ENCODE results near the gene CCDC92. TPM values are rescaled to one million over a fixed set of nuclear protein-coding genes. Genes with fewer than 3 reads are reported as not detected.

Gene CCDC92
- total RNA-seq, 5 donors from 2014 or later (not counting 1 experiment from before 2014, with no cell fraction given): 22.1 to 44.9 (median 38.7) TPM

GRCh38 chr12:123892180-123892559 lies 80.5 kb downstream of the CCDC92 start:
- Histone ChIP-seq H3K4me3 (ENCODE audit: control insufficient read depth in 1 of 2, extremely low read depth in 1 of 2, low read length in 1 of 2) (no peak overlapping the region), H3K4me1 (ENCODE audit: control insufficient read depth in 1 of 2, extremely low read depth in 1 of 2, insufficient read depth in 2 of 2, low read length in 2 of 2) (no peaks in the 10 kb centered on the region), H3K9me3 (no peaks in the 10 kb centered on the region), H3K36me3 (ENCODE audit: control insufficient read depth in 2 of 2, extremely low read depth in 1 of 2, insufficient read depth in 1 of 2, low read length in 1 of 2) (no peaks in the 10 kb centered on the region), H3K27me3 (replicated peaks in 1 of 2; ENCODE audit: control insufficient read depth in 2 of 2, extremely low read depth in 1 of 2, insufficient read depth in 2 of 2, low read length in 1 of 2) (peaks cover 0 to 41% of the 10 kb centered on the region in 2 experiments), H3K27ac (ENCODE audit: low read length) (no peak overlapping the region)
- H3K9me3 Mint-ChIP-seq: no peaks in the 10 kb centered on the region
- no peak overlapping the region for H3K27ac Mint-ChIP-seq
- POLR2A ChIA-PET: no interaction called here
- H3K27me3 Mint-ChIP-seq: peaks cover 10 to 16% of the 10 kb centered on the region in 2 donors
- no peak overlapping the region for H3K4me3 Mint-ChIP-seq
- CTCF ChIA-PET: interaction anchor here in 1 of 2 donors (0.6 kb wide), 1 partner anchor 40 kb away, joined by 4 read pairs; no protein-coding TSS in a partner anchor
- no peaks in the 10 kb centered on the region for H3K36me3 Mint-ChIP-seq
- H3K4me1 Mint-ChIP-seq: no peaks in the 10 kb centered on the region
- ATAC-seq (replicated peaks in 1 of 4): no peak
- WGBS (ENCODE audit: insufficient coverage): 91% methylated on average over 5 of the region's 9 CpGs
- no peak for DNase-seq

GRCh38 chr12:123891516-123892179 lies 81.0 kb downstream of the CCDC92 start:
- H3K36me3 Mint-ChIP-seq: no peaks in the 10 kb centered on the region
- no peaks in the 10 kb centered on the region for H3K9me3 Mint-ChIP-seq
- H3K4me1 Mint-ChIP-seq: no peaks in the 10 kb centered on the region
- Histone ChIP-seq H3K27ac (ENCODE audit: low read length) (no peak overlapping the region), H3K9me3 (no peaks in the 10 kb centered on the region), H3K4me1 (ENCODE audit: control insufficient read depth in 1 of 2, extremely low read depth in 1 of 2, insufficient read depth in 2 of 2, low read length in 2 of 2) (no peaks in the 10 kb centered on the region), H3K36me3 (ENCODE audit: control insufficient read depth in 2 of 2, extremely low read depth in 1 of 2, insufficient read depth in 1 of 2, low read length in 1 of 2) (no peaks in the 10 kb centered on the region), H3K27me3 (replicated peaks in 1 of 2; ENCODE audit: control insufficient read depth in 2 of 2, extremely low read depth in 1 of 2, insufficient read depth in 2 of 2, low read length in 1 of 2) (peaks cover 0 to 45% of the 10 kb centered on the region in 2 experiments), H3K4me3 (ENCODE audit: control insufficient read depth in 1 of 2, extremely low read depth in 1 of 2, low read length in 1 of 2) (no peak overlapping the region)
- ChIA-PET POLR2A (no interaction called here), CTCF (interaction anchor here in 1 of 2 donors (0.6 kb wide), 1 partner anchor 39 kb away, joined by 4 read pairs; no protein-coding TSS in a partner anchor)
- ATAC-seq (replicated peaks in 1 of 4) (no peak), DNase-seq (no peak)
- peaks cover 10 to 19% of the 10 kb centered on the region in 2 donors for H3K27me3 Mint-ChIP-seq
- 79% methylated on average over 13 of the region's 15 CpGs for WGBS (ENCODE audit: insufficient coverage)
- no peak overlapping the region for H3K4me3 Mint-ChIP-seq
- no peak overlapping the region for H3K27ac Mint-ChIP-seq

GRCh38 chr12:123891011-123891410 lies 81.6 kb downstream of the CCDC92 start:
- Mint-ChIP-seq H3K9me3 (no peaks in the 10 kb centered on the region), H3K4me1 (no peaks in the 10 kb centered on the region), H3K36me3 (no peaks in the 10 kb centered on the region), H3K4me3 (no peak overlapping the region), H3K27me3 (peaks cover 15 to 22% of the 10 kb centered on the region in 2 donors), H3K27ac (no peak overlapping the region)
- 94% methylated on average over 2 of the region's 7 CpGs for WGBS (ENCODE audit: insufficient coverage)
- peaks cover 0 to 45% of the 10 kb centered on the region in 2 experiments for H3K27me3 ChIP-seq (replicated peaks in 1 of 2; ENCODE audit: control insufficient read depth in 2 of 2, extremely low read depth in 1 of 2, insufficient read depth in 2 of 2, low read length in 1 of 2)
- no peak overlapping the region for H3K4me3 ChIP-seq (ENCODE audit: control insufficient read depth in 1 of 2, extremely low read depth in 1 of 2, low read length in 1 of 2)
- POLR2A ChIA-PET: no interaction called here
- no peak overlapping the region for H3K27ac ChIP-seq (ENCODE audit: low read length)
- CTCF ChIA-PET: no interaction called here
- no peaks in the 10 kb centered on the region for H3K9me3 ChIP-seq
- no peaks in the 10 kb centered on the region for H3K4me1 ChIP-seq (ENCODE audit: control insufficient read depth in 1 of 2, extremely low read depth in 1 of 2, insufficient read depth in 2 of 2, low read length in 2 of 2)
- no peak for ATAC-seq (replicated peaks in 1 of 4)
- DNase-seq: no peak
- H3K36me3 ChIP-seq (ENCODE audit: control insufficient read depth in 2 of 2, extremely low read depth in 1 of 2, insufficient read depth in 1 of 2, low read length in 1 of 2): no peaks in the 10 kb centered on the region

DNA sequence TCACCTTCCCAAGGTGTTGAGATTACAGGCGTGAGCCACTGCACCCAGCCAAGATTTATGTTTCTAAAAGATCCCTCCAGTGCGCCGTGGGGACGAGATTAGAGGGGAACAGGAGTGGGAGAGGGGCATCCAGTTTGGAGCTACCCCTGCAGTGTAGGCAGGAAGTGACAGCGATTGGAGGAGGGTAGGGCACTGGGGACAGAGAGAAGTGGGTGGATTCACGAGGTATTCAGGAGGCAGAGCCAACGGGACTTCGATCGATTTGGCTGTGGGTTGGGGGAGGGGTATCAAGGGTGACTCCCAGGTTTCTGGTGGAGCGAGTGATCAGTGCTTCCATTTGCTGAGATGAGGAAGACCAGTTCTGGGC lies 82.1 kb downstream of the CCDC92 start:
- Histone ChIP-seq H3K4me3 (ENCODE audit: control insufficient read depth in 1 of 2, extremely low read depth in 1 of 2, low read length in 1 of 2) (no peak overlapping the region), H3K27ac (ENCODE audit: low read length) (no peak overlapping the region), H3K27me3 (replicated peaks in 1 of 2; ENCODE audit: control insufficient read depth in 2 of 2, extremely low read depth in 1 of 2, insufficient read depth in 2 of 2, low read length in 1 of 2) (peaks cover 0 to 45% of the 10 kb centered on the region in 2 experiments), H3K4me1 (ENCODE audit: control insufficient read depth in 1 of 2, extremely low read depth in 1 of 2, insufficient read depth in 2 of 2, low read length in 2 of 2) (no peaks in the 10 kb centered on the region), H3K9me3 (no peaks in the 10 kb centered on the region), H3K36me3 (ENCODE audit: control insufficient read depth in 2 of 2, extremely low read depth in 1 of 2, insufficient read depth in 1 of 2, low read length in 1 of 2) (no peaks in the 10 kb centered on the region)
- Mint-ChIP-seq H3K36me3 (no peaks in the 10 kb centered on the region), H3K9me3 (no peaks in the 10 kb centered on the region), H3K4me3 (no peak overlapping the region), H3K4me1 (no peaks in the 10 kb centered on the region), H3K27me3 (peaks cover 17 to 25% of the 10 kb centered on the region in 2 donors), H3K27ac (no peak overlapping the region)
- POLR2A ChIA-PET: no interaction called here
- ATAC-seq (replicated peaks in 1 of 4) (no peak), DNase-seq (no peak)
- CTCF ChIA-PET: no interaction called here
- 84% methylated on average over 9 of the region's 10 CpGs for WGBS (ENCODE audit: insufficient coverage)

DNA sequence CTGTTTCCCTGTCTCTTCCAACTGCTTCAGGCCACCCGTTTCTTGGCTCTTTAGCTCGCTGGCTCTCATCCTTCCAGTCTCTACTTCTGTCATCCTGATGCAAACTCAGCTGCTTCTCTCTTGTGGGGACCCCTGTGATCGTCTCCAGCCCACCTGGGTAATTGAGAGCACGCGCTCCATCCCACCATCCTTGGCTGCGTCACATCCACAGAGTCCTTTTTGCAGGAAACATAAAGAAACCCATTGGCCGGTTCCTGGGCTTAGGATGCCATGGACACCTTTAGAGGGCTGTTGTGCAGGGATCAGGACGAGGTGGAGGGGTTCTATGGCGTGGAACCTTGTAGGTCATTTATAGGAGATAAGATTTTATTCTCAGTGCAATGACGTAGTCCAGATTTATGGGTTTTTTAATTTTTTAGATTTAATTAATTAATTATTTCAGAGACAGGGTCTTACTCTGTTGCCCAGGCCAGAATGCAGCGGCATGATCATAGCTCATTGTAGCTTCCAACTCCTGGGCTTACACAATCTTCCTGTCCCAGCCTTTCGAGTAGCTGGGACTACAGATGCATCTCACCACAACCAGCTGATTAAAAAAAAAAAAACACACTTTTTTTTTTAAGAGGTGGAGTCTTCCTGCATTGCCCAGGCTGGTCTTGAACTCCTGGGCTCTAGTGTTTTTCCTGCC lies 82.6 kb downstream of the CCDC92 start:
- ATAC-seq (replicated peaks in 1 of 4) (no peak), DNase-seq (no peak)
- no peak overlapping the region for H3K27ac ChIP-seq (ENCODE audit: low read length)
- ChIA-PET CTCF (interaction anchor here in 1 of 2 donors (0.6 kb wide), 2 partner anchors 53 to 800 kb away, joined by 3 to 4 read pairs; no protein-coding TSS in a partner anchor), POLR2A (no interaction called here)
- peaks cover 0 to 45% of the 10 kb centered on the region in 2 experiments for H3K27me3 ChIP-seq (replicated peaks in 1 of 2; ENCODE audit: control insufficient read depth in 2 of 2, extremely low read depth in 1 of 2, insufficient read depth in 2 of 2, low read length in 1 of 2)
- no peaks in the 10 kb centered on the region for H3K9me3 ChIP-seq
- no peak overlapping the region for H3K4me3 Mint-ChIP-seq
- H3K4me1 ChIP-seq (ENCODE audit: control insufficient read depth in 1 of 2, extremely low read depth in 1 of 2, insufficient read depth in 2 of 2, low read length in 2 of 2): no peaks in the 10 kb centered on the region
- H3K4me3 ChIP-seq (ENCODE audit: control insufficient read depth in 1 of 2, extremely low read depth in 1 of 2, low read length in 1 of 2): no peak overlapping the region
- no peaks in the 10 kb centered on the region for H3K36me3 ChIP-seq (ENCODE audit: control insufficient read depth in 2 of 2, extremely low read depth in 1 of 2, insufficient read depth in 1 of 2, low read length in 1 of 2)
- H3K4me1 Mint-ChIP-seq: no peaks in the 10 kb centered on the region
- peaks cover 17 to 25% of the 10 kb centered on the region in 2 donors for H3K27me3 Mint-ChIP-seq
- 71% methylated on average over 5 of the region's 12 CpGs for WGBS (ENCODE audit: insufficient coverage)
- H3K36me3 Mint-ChIP-seq: no peaks in the 10 kb centered on the region
- H3K9me3 Mint-ChIP-seq: no peaks in the 10 kb centered on the region
- H3K27ac Mint-ChIP-seq: no peak overlapping the region

DNA sequence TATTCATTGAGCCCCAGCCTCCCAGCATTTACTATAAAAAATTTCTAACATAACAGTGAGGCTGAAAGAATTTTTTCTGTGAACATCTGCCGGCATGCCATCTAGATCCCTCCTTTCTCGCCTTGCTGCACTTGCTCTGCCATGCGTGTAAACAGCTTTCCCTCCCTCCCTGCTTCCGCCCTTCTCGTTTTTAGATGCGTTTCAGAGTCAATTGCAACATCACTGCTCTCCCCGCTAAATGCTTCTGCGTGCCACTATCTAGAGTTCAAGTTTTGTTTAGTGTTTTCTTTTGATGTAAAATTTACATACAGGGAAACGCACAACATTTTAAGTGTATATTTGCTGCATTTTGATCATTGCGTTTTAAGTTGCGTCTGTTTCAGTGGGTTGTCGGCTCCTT lies 83.6 kb downstream of the CCDC92 start:
- Histone ChIP-seq H3K36me3 (ENCODE audit: control insufficient read depth in 2 of 2, extremely low read depth in 1 of 2, insufficient read depth in 1 of 2, low read length in 1 of 2) (no peaks in the 10 kb centered on the region), H3K27me3 (replicated peaks in 1 of 2; ENCODE audit: control insufficient read depth in 2 of 2, extremely low read depth in 1 of 2, insufficient read depth in 2 of 2, low read length in 1 of 2) (peaks cover 0 to 44% of the 10 kb centered on the region in 2 experiments), H3K9me3 (no peaks in the 10 kb centered on the region), H3K27ac (ENCODE audit: low read length) (no peak overlapping the region), H3K4me3 (ENCODE audit: control insufficient read depth in 1 of 2, extremely low read depth in 1 of 2, low read length in 1 of 2) (no peak overlapping the region), H3K4me1 (ENCODE audit: control insufficient read depth in 1 of 2, extremely low read depth in 1 of 2, insufficient read depth in 2 of 2, low read length in 2 of 2) (no peaks in the 10 kb centered on the region)
- ATAC-seq (replicated peaks in 1 of 4) (no peak), DNase-seq (no peak)
- Mint-ChIP-seq H3K9me3 (no peaks in the 10 kb centered on the region), H3K4me3 (no peak overlapping the region), H3K27ac (no peak overlapping the region), H3K36me3 (no peaks in the 10 kb centered on the region), H3K4me1 (no peaks in the 10 kb centered on the region), H3K27me3 (peaks cover 13 to 24% of the 10 kb centered on the region in 2 donors)
- 83% methylated on average over 4 of the region's 12 CpGs for WGBS (ENCODE audit: insufficient coverage)
- ChIA-PET POLR2A (no interaction called here), CTCF (no interaction called here)
